HFF-Myc (cell line): ENCODE data around the gene STK10.

Experiments used
- DNase-seq: peaks from one replicate; pipeline ENCODE4 v3.0.0-alpha.2; 2011; ENCODE audit warnings: low read depth; ENCODE audit errors: extremely low read depth
- H3K4me3 ChIP-seq: replicated peaks from 2 replicates; pipeline ENCODE4 v1.5.1; 2011; ENCODE audit warnings: low read depth, mild to moderate bottlenecking, control low read depth, low read length
- CTCF ChIP-seq: IDR thresholded peaks from 2 replicates; pipeline ENCODE4 v1.5.1; 2012; ENCODE audit warnings: mild to moderate bottlenecking, low read depth, low read length, control low read depth; ENCODE audit errors: missing control alignments

Gene STK10

GRCh38 chr5:172101547-172102217 lies 86.3 kb downstream of the STK10 start:
- no peak overlapping the region for H3K4me3 ChIP-seq
- no peak for TF ChIP-seq CTCF
- no peak for DNase-seq

GRCh38 chr5:172098883-172099282 lies 89.1 kb downstream of the STK10 start:
- TF ChIP-seq CTCF: no peak
- no peak overlapping the region for H3K4me3 ChIP-seq
- no peak for DNase-seq

- no peak for DNase-seq
- no peak for TF ChIP-seq CTCF
- no peak overlapping the region for H3K4me3 ChIP-seq
These were observed 90.0 kb downstream of the STK10 start for GRCh38 chr5:172098046-172098445.

- no peak for DNase-seq
- H3K4me3 ChIP-seq: no peak overlapping the region
- TF ChIP-seq CTCF: no peak
These were observed 90.7 kb downstream of the STK10 start for GRCh38 chr5:172097356-172097755.

GRCh38 chr5:172096207-172096940 lies 91.7 kb downstream of the STK10 start:
- TF ChIP-seq CTCF: no peak
- no peak overlapping the region for H3K4me3 ChIP-seq
- DNase-seq: no peak

- DNase-seq: no peak
- no peak overlapping the region for H3K4me3 ChIP-seq
- no peak for TF ChIP-seq CTCF
These were observed 92.4 kb downstream of the STK10 start for GRCh38 chr5:172095368-172096206.
